Mesodermal cell (in vitro differentiated cells): ENCODE data around the gene TXNRD3.

ENCODE experiments used
- H3K27ac ChIP-seq: 2 replicates; pipeline ENCODE4 v1.7.0; 2013; ENCODE audit warnings: mild to moderate bottlenecking, low read depth, low read length, moderate library complexity; ENCODE audit not compliant: severe bottlenecking
- H3K36me3 ChIP-seq: 2 replicates; pipeline ENCODE4 v1.7.1; 2013; ENCODE audit warnings: mild to moderate bottlenecking, low read length, moderate library complexity; ENCODE audit not compliant: control insufficient read depth, insufficient read depth
- H3K4me1 ChIP-seq: one replicate; pipeline ENCODE4 v1.7.1; 2013; ENCODE audit warnings: mild to moderate bottlenecking, low read length; ENCODE audit not compliant: insufficient read depth, control insufficient read depth, poor library complexity, severe bottlenecking
- H3K4me3 ChIP-seq: 2 replicates; pipeline ENCODE4 v1.7.0; 2013; ENCODE audit warnings: low read length, control low read depth, mild to moderate bottlenecking; ENCODE audit not compliant: insufficient read depth, poor library complexity, severe bottlenecking; ENCODE audit errors: extremely low read depth
- H3K9me3 ChIP-seq: 2 replicates; pipeline ENCODE4 v1.7.1; 2013; ENCODE audit warnings: mild to moderate bottlenecking, low read length, moderate library complexity; ENCODE audit not compliant: control insufficient read depth
- WGBS, 2 experiments: methylation state at CpG; one replicate each; pipeline ENCODE4 v1.1.5; 2013; ENCODE audit warnings: missing lambda C conversion rate in 2 of 2; ENCODE audit not compliant: insufficient coverage in 2 of 2; 5-methylcytosine and 5-hydroxymethylcytosine counted together

The TXNRD3 gene

GRCh38 chr3:126567696-126568438, 87.1 kb downstream of the TXNRD3 start:
- H3K27ac ChIP-seq, result no peak overlapping the region
- no peaks in the 10 kb centered on the region for H3K9me3 ChIP-seq
- no peak overlapping the region for H3K4me3 ChIP-seq
- no peaks in the 10 kb centered on the region for H3K36me3 ChIP-seq
- no peaks in the 10 kb centered on the region for H3K4me1 ChIP-seq
- 73 to 76% methylated on average over 5 to 9 of the region's 10 CpGs for WGBS, 2 experiments

GRCh38 chr3:126562737-126563276, 92.1 kb downstream of the TXNRD3 start:
- H3K36me3 ChIP-seq, result no peaks in the 10 kb centered on the region
- no peaks in the 10 kb centered on the region for H3K4me1 ChIP-seq
- no peak overlapping the region for H3K4me3 ChIP-seq
- no peak overlapping the region for H3K27ac ChIP-seq
- WGBS, 2 experiments, result 83 to 88% methylated on average over 1 of the region's 2 CpGs
- H3K9me3 ChIP-seq, result no peaks in the 10 kb centered on the region

GRCh38 chr3:126558336-126559071, 96.4 kb downstream of the TXNRD3 start, which contains the start of gene C3orf22:
TSS of gene C3orf22 (minus strand) at chr3:126558932. CDS start at chr3:126553390, 5,542 bp downstream.
- H3K27ac ChIP-seq, result no peak within 1 kb of the TSS
- WGBS, 2 experiments, result 86 to 88% methylated on average over 8 to 9 of the region's 9 CpGs
- H3K36me3 ChIP-seq, result no peaks in the 10 kb centered on the region
- no peaks in the 10 kb centered on the region for H3K4me1 ChIP-seq
- H3K4me3 ChIP-seq, result no peak within 1 kb of the TSS
- H3K9me3 ChIP-seq, result no peaks in the 10 kb centered on the region

- no peak overlapping the region for H3K4me3 ChIP-seq
- no peaks in the 10 kb centered on the region for H3K9me3 ChIP-seq
- no peaks in the 10 kb centered on the region for H3K4me1 ChIP-seq
- 68 to 79% methylated on average over 5 to 6 of the region's 6 CpGs for WGBS, 2 experiments
- H3K27ac ChIP-seq, result no peak overlapping the region
- H3K36me3 ChIP-seq, result no peaks in the 10 kb centered on the region
These were observed 97.2 kb downstream of the TXNRD3 start for GRCh38 chr3:126557761-126558160.

- Histone ChIP-seq H3K4me1 (no peaks in the 10 kb centered on the region), H3K4me3 (no peak overlapping the region), H3K27ac (no peak overlapping the region), H3K9me3 (no peaks in the 10 kb centered on the region), H3K36me3 (no peaks in the 10 kb centered on the region)
- WGBS, 2 experiments, result 92 to 98% methylated on average over 8 to 11 of the region's 11 CpGs
These were observed 97.5 kb downstream of the TXNRD3 start for GRCh38 chr3:126557415-126557745.
